HCT116 (cell line): ENCODE results near the gene PRKCA. TPM values are rescaled to one million over a fixed set of nuclear protein-coding genes. Genes with fewer than 3 reads are reported as not detected.

Experiments
- ATAC-seq: fragments of 200-7000 bp; cut with Tn5 transposase; 2 replicates; pipeline ENCODE4 v1.9.1; 2020; ENCODE audit warnings: mild to moderate bottlenecking, moderate library complexity
- BruUV-seq: library from RNA; stranded (reverse); fragments of 400-500 nt; replicated peaks from 2 replicates; lab custom pipeline; 2021; lab: Mats Ljungman, UMichigan
- CTCF ChIA-PET: fragments of 300-600 bp; sonication (Branson Sonifier 250); formaldehyde crosslinking; loops from one replicate; lab custom pipeline; 2021; ENCODE audit warnings: antibody characterized with exemption; lab: Charles Lee
- POLR2A ChIA-PET: fragments of 300-600, 350-600 bp; sonication (Branson Sonifier 250); formaldehyde crosslinking; loops from one replicate; lab custom pipeline; 2021; ENCODE audit warnings: antibody characterized with exemption; lab: Charles Lee
- RAD21 ChIA-PET, 2 experiments: fragments of 300-600 bp; sonication (Branson Sonifier 250); formaldehyde crosslinking; loops; one replicate each; lab custom pipeline; 2023; ENCODE audit warnings: low total read pairs in 2 of 2; ENCODE audit not compliant: uncharacterized antibody in 2 of 2, unreplicated experiment in 2 of 2, low non-redundant PET in 1 of 2; lab: Charles Lee
- DNase-seq: peaks from one replicate; pipeline ENCODE4 v3.0.0-alpha.2; 2010; ENCODE audit warnings: low read depth, low spot score
- H2AFZ ChIP-seq: fragments of 200-600 bp; shearing (Covaris generic), sonication (generic); 2 replicates; pipeline ENCODE4 v1.6.1; 2017; ENCODE audit warnings: low read depth, mixed run types, mixed read lengths, antibody characterized with exemption, low read length; ENCODE audit not compliant: poor library complexity, severe bottlenecking
- H3K27ac ChIP-seq: 2 replicates; pipeline ENCODE4 v1.5.1; 2012; ENCODE audit warnings: low read depth, low read length
- H3K27me3 ChIP-seq: fragments of 200-600 bp; sonication (generic); 2 replicates; pipeline ENCODE4 v1.6.1; 2016; ENCODE audit warnings: mixed run types, low read length, mixed read lengths; ENCODE audit not compliant: insufficient read depth
- H3K36me3 ChIP-seq, 2 experiments: fragments of 200-500 bp in 1 of 2; fragments of 200-600 bp in 1 of 2; sonication (Bioruptor generic) in 1 of 2; sonication (generic) in 1 of 2; 2 replicates each; pipeline versions ENCODE4 v1.5.1 to v1.6.1; 2014 to 2016; ENCODE audit warnings: low read length in 2 of 2, inconsistent platforms in 1 of 2, mixed read lengths in 1 of 2, mixed run types in 1 of 2; ENCODE audit not compliant: insufficient read depth in 2 of 2, control insufficient read depth in 1 of 2
- H3K4me1 ChIP-seq, 2 experiments: fragments of 200-600 bp in 1 of 2; sonication (generic) in 1 of 2; 2 replicates each; pipeline versions ENCODE4 v1.5.1 to v1.6.1; 2012 to 2017; ENCODE audit warnings: low read length in 2 of 2, inconsistent platforms in 1 of 2, mild to moderate bottlenecking in 1 of 2, mixed read lengths in 1 of 2, mixed run types in 1 of 2, moderate library complexity in 1 of 2; ENCODE audit not compliant: insufficient read depth in 2 of 2, control insufficient read depth in 1 of 2
- H3K4me2 ChIP-seq: fragments of 200-600 bp; sonication (generic); 2 replicates; pipeline ENCODE4 v1.6.1; 2017; ENCODE audit warnings: mixed run types, low read length, mixed read lengths
- H3K4me3 ChIP-seq, 2 experiments: fragments of 200-600 bp in 1 of 2; sonication (generic) in 1 of 2; replicated peaks in 1 of 2; 2 replicates each; pipeline ENCODE4 v1.5.1; 2011 to 2016; ENCODE audit warnings: low read length in 2 of 2, control low read depth in 1 of 2, low read depth in 1 of 2, mild to moderate bottlenecking in 1 of 2, mixed read lengths in 1 of 2, mixed run types in 1 of 2
- H3K79me2 ChIP-seq: fragments of 200-600 bp; sonication (generic); 2 replicates; pipeline ENCODE4 v1.6.1; 2017; ENCODE audit warnings: mild to moderate bottlenecking, mixed run types, low read length, moderate library complexity, mixed read lengths; ENCODE audit not compliant: insufficient read depth
- H3K9ac ChIP-seq: fragments of 200-600 bp; sonication (generic); 2 replicates; pipeline ENCODE4 v1.6.1; 2016; ENCODE audit warnings: low read length, mixed read lengths
- H3K9me2 ChIP-seq: fragments of 200-600 bp; sonication (generic), shearing (Covaris generic); 2 replicates; pipeline ENCODE4 v1.6.1; 2017; ENCODE audit warnings: mixed run types, mild to moderate bottlenecking, moderate library complexity; ENCODE audit not compliant: insufficient read depth
- H3K9me3 ChIP-seq, 2 experiments: fragments of 200-500 bp in 1 of 2; fragments of 200-600 bp in 1 of 2; sonication (Bioruptor generic) in 1 of 2; sonication (generic) in 1 of 2; 2 replicates each; pipeline ENCODE4 v1.6.1; 2014 to 2017; ENCODE audit warnings: low read length in 2 of 2, mixed read lengths in 2 of 2, inconsistent platforms in 1 of 2, low read depth in 1 of 2, mild to moderate bottlenecking in 1 of 2, mixed run types in 1 of 2, moderate library complexity in 1 of 2; ENCODE audit not compliant: control insufficient read depth in 1 of 2, insufficient read depth in 1 of 2
- H4K20me1 ChIP-seq: fragments of 200-600 bp; sonication (generic), shearing (Covaris generic); 2 replicates; pipeline ENCODE4 v1.6.1; 2017; ENCODE audit warnings: mixed run types, mild to moderate bottlenecking, moderate library complexity; ENCODE audit not compliant: insufficient read depth
- CEBPB ChIP-seq: IDR thresholded peaks from 2 replicates; pipeline ENCODE4 v1.6.1; 2012; ENCODE audit warnings: low read depth
- CTCF ChIP-seq, 3 experiments: fragments of 200-600 bp in 1 of 3; sonication (generic) in 1 of 3; IDR thresholded peaks in 2 of 3; conservative IDR thresholded peaks in 1 of 3; 2 replicates each; pipeline ENCODE4 v1.5.1; 2012 to 2017; ENCODE audit warnings: low read depth in 2 of 3, low read length in 2 of 3, antibody characterized with exemption in 1 of 3, borderline replicate concordance in 1 of 3, control low read depth in 1 of 3, mild to moderate bottlenecking in 1 of 3, mixed read lengths in 1 of 3, mixed run types in 1 of 3, moderate library complexity in 1 of 3; ENCODE audit not compliant: insufficient read depth in 1 of 3
- EGR1 ChIP-seq: IDR thresholded peaks from 2 replicates; pipeline ENCODE4 v1.6.1; 2012; ENCODE audit warnings: low read depth
- ELF1 ChIP-seq: IDR thresholded peaks from 2 replicates; pipeline ENCODE4 v1.6.1; 2012; ENCODE audit warnings: low read depth, borderline replicate concordance
- EZH2 ChIP-seq: fragments of 200-600 bp; sonication (generic); IDR thresholded peaks from 2 replicates; pipeline ENCODE4 v1.6.1; 2017; ENCODE audit warnings: antibody characterized with exemption, mixed run types
- EZH2phosphoT487 ChIP-seq: fragments of 200-600 bp; IDR thresholded peaks from 2 replicates; pipeline ENCODE4 v1.6.1; 2018; ENCODE audit warnings: antibody characterized with exemption, borderline replicate concordance
- FOSL1 ChIP-seq: IDR thresholded peaks from 2 replicates; pipeline ENCODE4 v1.6.1; 2012; ENCODE audit warnings: low read depth
- JUND ChIP-seq: IDR thresholded peaks from 2 replicates; pipeline ENCODE4 v1.6.1; 2012
- MAX ChIP-seq: IDR thresholded peaks from 2 replicates; pipeline ENCODE4 v1.6.1; 2012
- POLR2A ChIP-seq: IDR thresholded peaks from 2 replicates; pipeline ENCODE4 v1.7.0; 2011; ENCODE audit warnings: borderline replicate concordance; ENCODE audit not compliant: insufficient read depth, insufficient read length; ENCODE audit errors: extremely low read depth
- POLR2AphosphoS5 ChIP-seq: IDR thresholded peaks from 2 replicates; pipeline ENCODE4 v1.6.1; 2011; ENCODE audit warnings: mild to moderate bottlenecking, low read depth, low read length, moderate library complexity
- RAD21 ChIP-seq: IDR thresholded peaks from 2 replicates; pipeline ENCODE4 v1.6.1; 2012; ENCODE audit warnings: low read depth, mild to moderate bottlenecking
- SIN3A ChIP-seq: IDR thresholded peaks from 2 replicates; pipeline ENCODE4 v1.6.1; 2012; ENCODE audit warnings: low read depth
- SRF ChIP-seq: IDR thresholded peaks from 2 replicates; pipeline ENCODE4 v1.6.1; 2012; ENCODE audit warnings: low read depth
- TCF7L2 ChIP-seq: IDR thresholded peaks from 2 replicates; pipeline ENCODE4 v1.7.0; 2011; ENCODE audit warnings: borderline replicate concordance, inconsistent platforms; ENCODE audit not compliant: insufficient read depth, insufficient read length; ENCODE audit errors: extremely low read depth
- YY1 ChIP-seq: IDR thresholded peaks from 2 replicates; pipeline ENCODE4 v1.6.1; 2011; ENCODE audit warnings: low read length, low read depth, moderate library complexity, mild to moderate bottlenecking; ENCODE audit not compliant: insufficient replicate concordance; ENCODE audit errors: extremely low read depth
- ZFX ChIP-seq: fragments of 450-650 bp; IDR thresholded peaks from 2 replicates; pipeline ENCODE4 v1.6.1; 2017
- ZNF274 ChIP-seq: fragments of 200-500 bp; sonication (Bioruptor generic); IDR thresholded peaks from 2 replicates; pipeline ENCODE4 v1.6.1; 2014; ENCODE audit warnings: mild to moderate bottlenecking, low read depth, low read length, inconsistent platforms
- intact Hi-C: fragments of 100-400 bp; cut with micrococcal nuclease; formaldehyde crosslinking; loops from 2 replicates; pipeline ENCODE4 v1.10.0; 2022
- total RNA-seq: library from RNA; stranded (reverse); gene quantifications from one replicate; pipeline ENCODE4 v1.2.1, GENCODE V29; 2021; ENCODE audit not compliant: unreplicated experiment
- TF ChIP-seq, protein P1 (sequence below): IDR thresholded peaks from 2 replicates; pipeline ENCODE4 v1.6.1; 2012; ENCODE audit warnings: low read depth
- TF ChIP-seq, protein P2 (sequence below): IDR thresholded peaks from 2 replicates; pipeline ENCODE4 v1.6.1; 2011; ENCODE audit warnings: mild to moderate bottlenecking, low read length, moderate library complexity; ENCODE audit not compliant: insufficient replicate concordance; ENCODE audit errors: extremely low read depth

PRKCA gene
- total RNA-seq, 1 experiment from 2014 or later = 18.8 TPM

DNA sequence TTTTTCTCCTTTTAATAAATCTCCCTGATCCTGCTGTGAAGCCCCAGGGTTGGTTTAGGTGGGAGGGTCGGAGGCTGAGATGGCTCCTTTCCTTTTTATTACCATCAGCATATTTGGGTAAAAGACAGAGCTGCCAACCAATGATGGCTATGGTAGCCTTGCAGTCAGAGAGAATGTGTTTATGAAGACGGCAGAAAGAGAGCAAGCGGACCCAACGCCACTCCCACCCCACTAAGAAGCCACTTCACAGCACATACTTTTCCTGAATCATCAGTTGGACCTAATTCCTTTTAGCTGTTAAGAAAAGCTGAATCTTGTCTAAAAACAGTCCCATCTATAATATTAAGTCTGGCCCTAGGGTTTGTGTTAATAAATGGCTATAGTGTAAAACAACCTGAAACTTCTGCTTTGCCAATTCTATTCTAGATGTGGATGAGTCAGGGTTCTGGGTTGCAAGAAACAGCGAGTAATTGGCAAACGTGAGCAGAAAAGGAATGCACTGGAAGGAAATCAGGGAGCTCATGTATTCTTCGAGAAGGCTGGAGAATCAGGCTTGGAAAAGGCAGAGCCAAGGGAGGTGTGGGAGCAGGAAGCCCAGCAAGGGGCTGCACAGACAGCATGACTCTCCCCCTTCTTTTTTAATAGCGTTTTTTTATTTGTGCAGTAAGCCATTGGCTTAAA, 34.0 kb upstream of the PRKCA start:
- no peak for ATAC-seq
- POLR2A ChIA-PET = no interaction called here

More for the DNA sequence above, 34.0 kb upstream of the PRKCA start:
- Histone ChIP-seq H2AFZ (no peak overlapping the region), H3K79me2 (no peaks in the 10 kb centered on the region), H3K4me3 (no peak overlapping the region), H3K36me3 (no peaks in the 10 kb centered on the region), H3K4me2 (no peak overlapping the region), H3K27me3 (no peaks in the 10 kb centered on the region), H3K9me3 (no peaks in the 10 kb centered on the region), H3K9ac (no peak overlapping the region), H3K4me1 (peaks cover 7 to 10% of the 10 kb centered on the region in 2 experiments), H3K9me2 (no peaks in the 10 kb centered on the region), H3K27ac (no peak overlapping the region), H4K20me1 (no peaks in the 10 kb centered on the region)
- intact Hi-C loops = no loop called here
- no peak for DNase-seq
- ChIA-PET RAD21 (no interaction called here), CTCF (interaction anchor here (1.2 to 1.4 kb wide), 2 partner anchors 68 to 299 kb away, joined by 3 to 4 read pairs; no protein-coding TSS in a partner anchor)
- no peak for TF ChIP-seq MAX
- TF ChIP-seq YY1 = no peak
- no peak for TF ChIP-seq EZH2
- TF ChIP-seq FOSL1 = no peak
- TF ChIP-seq CEBPB = no peak
- TF ChIP-seq SIN3A = no peak
- no peak for TF ChIP-seq EZH2phosphoT487
- no peak for TF ChIP-seq POLR2AphosphoS5
- no peak for TF ChIP-seq TCF7L2
- no peak for TF ChIP-seq ZFX
- TF ChIP-seq RAD21 = no peak
- TF ChIP-seq ELF1 = no peak
- TF ChIP-seq, protein P1, sequence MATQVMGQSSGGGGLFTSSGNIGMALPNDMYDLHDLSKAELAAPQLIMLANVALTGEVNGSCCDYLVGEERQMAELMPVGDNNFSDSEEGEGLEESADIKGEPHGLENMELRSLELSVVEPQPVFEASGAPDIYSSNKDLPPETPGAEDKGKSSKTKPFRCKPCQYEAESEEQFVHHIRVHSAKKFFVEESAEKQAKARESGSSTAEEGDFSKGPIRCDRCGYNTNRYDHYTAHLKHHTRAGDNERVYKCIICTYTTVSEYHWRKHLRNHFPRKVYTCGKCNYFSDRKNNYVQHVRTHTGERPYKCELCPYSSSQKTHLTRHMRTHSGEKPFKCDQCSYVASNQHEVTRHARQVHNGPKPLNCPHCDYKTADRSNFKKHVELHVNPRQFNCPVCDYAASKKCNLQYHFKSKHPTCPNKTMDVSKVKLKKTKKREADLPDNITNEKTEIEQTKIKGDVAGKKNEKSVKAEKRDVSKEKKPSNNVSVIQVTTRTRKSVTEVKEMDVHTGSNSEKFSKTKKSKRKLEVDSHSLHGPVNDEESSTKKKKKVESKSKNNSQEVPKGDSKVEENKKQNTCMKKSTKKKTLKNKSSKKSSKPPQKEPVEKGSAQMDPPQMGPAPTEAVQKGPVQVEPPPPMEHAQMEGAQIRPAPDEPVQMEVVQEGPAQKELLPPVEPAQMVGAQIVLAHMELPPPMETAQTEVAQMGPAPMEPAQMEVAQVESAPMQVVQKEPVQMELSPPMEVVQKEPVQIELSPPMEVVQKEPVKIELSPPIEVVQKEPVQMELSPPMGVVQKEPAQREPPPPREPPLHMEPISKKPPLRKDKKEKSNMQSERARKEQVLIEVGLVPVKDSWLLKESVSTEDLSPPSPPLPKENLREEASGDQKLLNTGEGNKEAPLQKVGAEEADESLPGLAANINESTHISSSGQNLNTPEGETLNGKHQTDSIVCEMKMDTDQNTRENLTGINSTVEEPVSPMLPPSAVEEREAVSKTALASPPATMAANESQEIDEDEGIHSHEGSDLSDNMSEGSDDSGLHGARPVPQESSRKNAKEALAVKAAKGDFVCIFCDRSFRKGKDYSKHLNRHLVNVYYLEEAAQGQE = no peak
- no peak for TF ChIP-seq SRF
- no peak for TF ChIP-seq JUND
- TF ChIP-seq EGR1 = no peak
- TF ChIP-seq CTCF (IDR thresholded peaks at IDR 0.05 in 2 of 3, conservative IDR thresholded peaks at IDR 0.05 in 1 of 3; ENCODE audit: borderline replicate concordance in 1 of 3, insufficient read depth in 1 of 3, low read depth in 2 of 3, low read length in 2 of 3) = no peak
- TF ChIP-seq POLR2A = no peak
- no peak for TF ChIP-seq ZNF274
- TF ChIP-seq, protein P2, sequence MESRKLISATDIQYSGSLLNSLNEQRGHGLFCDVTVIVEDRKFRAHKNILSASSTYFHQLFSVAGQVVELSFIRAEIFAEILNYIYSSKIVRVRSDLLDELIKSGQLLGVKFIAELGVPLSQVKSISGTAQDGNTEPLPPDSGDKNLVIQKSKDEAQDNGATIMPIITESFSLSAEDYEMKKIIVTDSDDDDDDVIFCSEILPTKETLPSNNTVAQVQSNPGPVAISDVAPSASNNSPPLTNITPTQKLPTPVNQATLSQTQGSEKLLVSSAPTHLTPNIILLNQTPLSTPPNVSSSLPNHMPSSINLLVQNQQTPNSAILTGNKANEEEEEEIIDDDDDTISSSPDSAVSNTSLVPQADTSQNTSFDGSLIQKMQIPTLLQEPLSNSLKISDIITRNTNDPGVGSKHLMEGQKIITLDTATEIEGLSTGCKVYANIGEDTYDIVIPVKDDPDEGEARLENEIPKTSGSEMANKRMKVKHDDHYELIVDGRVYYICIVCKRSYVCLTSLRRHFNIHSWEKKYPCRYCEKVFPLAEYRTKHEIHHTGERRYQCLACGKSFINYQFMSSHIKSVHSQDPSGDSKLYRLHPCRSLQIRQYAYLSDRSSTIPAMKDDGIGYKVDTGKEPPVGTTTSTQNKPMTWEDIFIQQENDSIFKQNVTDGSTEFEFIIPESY = no peak
- BruUV-seq = no TSS peak
